IPS-NIHi7 (cell line): Measurements from ENCODE around the gene SLC26A3.

ENCODE experiments used
- DNase-seq: peaks from one replicate; pipeline ENCODE4 v3.0.0; 2012; ENCODE audit warnings: mixed read lengths; ENCODE audit errors: extremely low spot score

SLC26A3 gene

GRCh38 chr7:107746006-107746405 lies 57.0 kb downstream of the SLC26A3 start:
- DNase-seq: no peak

- no peak for DNase-seq
Measured at GRCh38 chr7:107744345-107744750, 58.7 kb downstream of the SLC26A3 start.

DNA sequence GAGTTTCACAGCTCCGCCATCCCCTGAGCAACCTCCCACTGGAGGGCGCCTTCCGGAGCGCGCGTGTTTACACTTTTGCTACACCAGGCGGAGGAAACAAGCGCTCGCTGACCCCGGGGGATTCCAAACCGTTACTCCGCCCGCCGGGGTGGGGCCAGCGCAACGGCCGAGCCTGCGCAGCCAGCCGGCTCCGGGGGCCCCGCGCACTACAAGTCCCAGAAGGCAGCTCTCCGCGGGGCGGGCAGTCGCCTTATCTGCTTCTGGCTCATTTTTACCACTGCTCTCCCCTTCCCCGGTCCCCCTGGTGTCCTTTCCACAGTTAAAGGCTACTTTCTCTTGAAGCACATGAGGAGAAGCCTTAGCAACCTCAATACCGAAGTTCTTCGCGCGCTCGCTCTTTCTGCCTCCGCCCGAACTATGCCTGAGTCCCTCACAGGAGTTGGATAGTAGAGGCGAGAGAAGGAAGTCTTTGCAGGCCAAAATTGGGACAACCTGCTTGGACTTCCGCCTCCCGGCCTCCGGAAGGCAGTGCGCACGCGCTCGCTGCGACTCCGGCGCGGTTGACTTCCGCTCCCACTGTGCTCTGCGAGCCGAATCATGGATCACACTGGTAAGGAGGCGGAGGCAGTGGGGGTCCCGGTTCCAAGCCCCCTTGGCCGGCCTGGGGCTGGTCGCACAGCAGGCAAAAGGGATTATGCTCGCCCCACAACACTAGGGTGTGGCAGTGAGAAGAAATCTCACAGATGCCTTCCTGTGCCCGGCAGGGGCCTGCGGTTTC lies 59.3 kb downstream of the SLC26A3 start, which contains the start of gene CBLL1:
Gene CBLL1 (plus strand): TSS at position 576 of the 778 bp plus-strand sequence. CDS start 22 bp downstream, at position 598.
- peak; percentile 91 for DNase-seq

- DNase-seq: peak; percentile 62
Measured at GRCh38 chr7:107742678-107743566, 60.1 kb downstream of the SLC26A3 start.

DNA sequence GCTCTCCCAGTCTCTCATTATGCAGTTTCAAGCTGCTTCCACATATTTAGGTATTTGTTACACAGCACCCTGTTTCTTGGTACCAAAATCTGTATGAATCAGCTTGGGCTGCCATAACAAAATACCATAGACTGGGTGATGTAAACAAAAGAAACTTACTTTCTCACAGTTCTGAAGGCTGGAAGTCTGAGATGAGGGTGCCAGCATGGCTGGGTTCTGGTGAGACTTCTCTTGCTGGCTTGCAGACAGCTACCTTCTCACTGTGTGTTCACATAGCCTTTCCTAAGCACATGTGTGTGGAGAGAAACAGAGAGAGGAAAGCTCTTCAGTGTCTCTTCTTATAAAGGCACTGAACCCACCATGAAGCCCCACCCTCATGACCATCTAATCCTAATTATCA lies 74.7 kb downstream of the SLC26A3 start:
- DNase-seq: no peak

DNA sequence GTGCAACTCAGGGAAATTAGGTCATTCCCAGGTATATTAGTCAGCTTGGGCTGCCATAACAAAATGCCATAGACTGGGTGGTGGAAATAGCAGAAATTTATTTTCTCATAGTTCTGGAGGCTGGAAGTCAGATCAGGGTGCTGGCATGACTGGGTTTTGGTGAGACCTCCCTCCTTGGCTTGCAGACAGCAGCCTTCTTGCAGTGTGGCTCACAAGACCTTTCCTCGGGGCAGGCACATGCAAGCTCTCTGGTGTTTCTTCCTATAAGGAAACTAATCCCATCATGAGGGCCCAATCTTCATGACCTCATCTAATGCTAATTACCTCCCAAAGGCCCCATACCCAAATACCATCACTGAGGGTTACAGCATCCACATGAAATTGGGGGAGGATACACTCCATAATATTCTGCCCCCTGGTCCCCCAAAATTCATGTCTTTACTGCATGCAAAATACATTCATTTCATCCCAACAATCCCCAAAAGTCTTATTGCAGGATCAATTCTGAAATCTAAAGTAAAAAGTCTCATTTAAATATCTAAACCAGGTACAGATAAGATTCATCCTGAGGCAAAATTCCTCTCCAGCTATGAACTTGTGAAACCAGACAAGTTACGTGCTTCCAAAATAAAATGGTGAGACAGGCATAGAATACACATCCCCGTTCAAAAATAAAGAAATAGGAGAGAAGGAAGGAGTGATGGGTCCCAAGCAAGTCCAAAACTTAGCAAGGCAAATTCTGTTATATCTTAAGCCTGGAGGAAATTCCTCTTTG lies 76.5 kb downstream of the SLC26A3 start:
- DNase-seq: no peak

DNA sequence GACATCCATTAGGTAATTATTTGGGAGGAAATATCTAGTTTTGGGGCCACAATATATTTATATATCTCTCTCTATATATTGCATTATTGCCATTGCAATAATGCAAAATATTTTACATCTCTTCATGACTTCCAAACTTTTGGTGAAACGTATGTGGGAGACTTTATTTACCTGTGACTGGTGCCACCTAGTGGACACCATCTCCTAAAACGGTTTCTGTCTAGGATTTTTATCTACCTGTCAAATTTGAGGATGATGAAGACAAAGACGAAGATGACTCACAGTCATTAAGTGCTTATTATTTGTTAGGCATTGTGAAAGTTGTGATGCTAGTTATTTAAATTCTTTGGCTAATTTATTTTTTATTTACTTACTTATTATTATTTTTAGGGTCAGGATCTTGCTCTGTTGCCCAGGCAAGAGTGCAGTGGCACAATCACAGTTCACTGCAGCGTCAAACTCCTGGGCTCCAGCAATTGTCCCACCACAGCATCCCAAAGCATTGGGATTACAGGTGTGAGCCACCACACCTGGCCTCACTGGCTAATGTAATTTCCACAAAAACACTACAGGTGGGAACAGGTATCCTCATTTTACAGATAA lies 77.8 kb downstream of the SLC26A3 start:
- peak; percentile 49 for DNase-seq

GRCh38 chr7:107723255-107723654 lies 79.8 kb downstream of the SLC26A3 start:
- DNase-seq: no peak

DNA sequence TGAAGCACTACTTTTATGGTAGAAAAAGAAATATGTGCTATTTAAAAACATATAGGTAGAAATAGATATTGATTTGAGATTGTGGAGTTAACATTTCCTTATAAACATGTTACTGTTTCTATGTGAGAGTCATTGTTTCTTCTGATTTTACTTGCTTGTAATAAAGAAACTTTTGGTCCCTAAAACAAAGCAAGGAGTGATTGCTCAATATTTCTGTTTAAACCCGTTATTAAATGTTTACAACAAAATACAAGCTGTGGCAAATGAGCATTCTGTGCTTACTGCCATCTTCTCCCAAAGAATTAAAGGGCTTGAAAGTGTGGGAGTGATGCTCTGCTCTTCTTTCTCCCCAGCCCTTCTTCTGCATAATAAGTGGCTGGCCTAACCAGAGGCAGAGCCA lies 81.7 kb downstream of the SLC26A3 start:
- DNase-seq: no peak

DNA sequence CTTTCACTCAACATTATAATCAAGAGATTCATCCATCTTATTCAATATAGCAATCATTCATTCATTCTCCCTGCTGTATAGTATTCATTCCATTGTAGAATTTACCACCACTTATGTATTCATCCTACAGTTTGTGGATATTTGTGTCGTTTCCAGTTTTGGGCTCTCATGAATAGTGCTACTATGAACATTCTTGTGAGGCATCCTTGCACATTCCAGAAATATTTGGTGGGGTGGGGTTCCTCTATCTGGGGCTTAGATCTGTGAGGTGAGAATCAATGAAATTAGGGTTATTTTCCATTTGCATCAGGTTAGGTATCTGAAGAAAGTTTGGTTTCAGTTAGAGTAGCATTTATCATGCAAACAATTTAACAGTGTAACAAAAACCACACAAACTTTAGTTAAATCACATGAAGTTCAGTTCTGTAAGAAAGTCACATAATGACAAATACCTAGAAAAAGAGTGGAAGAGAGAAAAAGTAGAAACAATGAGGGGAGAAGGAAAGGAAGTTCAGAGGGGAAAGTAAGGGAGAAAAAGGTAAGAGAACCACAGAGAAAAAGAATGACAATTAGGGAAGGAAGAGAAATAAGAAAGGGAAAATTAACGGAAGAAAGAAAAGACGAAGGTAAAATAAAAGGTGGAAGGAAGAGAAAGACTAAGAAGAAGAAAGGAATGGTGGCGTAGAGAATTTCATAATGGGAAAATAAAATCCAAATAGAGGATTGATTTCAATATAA lies 84.4 kb downstream of the SLC26A3 start:
- no peak for DNase-seq

- DNase-seq: no peak
Measured at GRCh38 chr7:107715531-107715930, 87.5 kb downstream of the SLC26A3 start.
